ENCODE data around the gene MAP1B. TPM values are rescaled to one million over a fixed set of nuclear protein-coding genes. Genes with fewer than 3 reads are reported as not detected.

The MAP1B gene
- total RNA-seq, 1 donor from 2014 or later, result 20.5 TPM

GRCh38 chr5:72226950-72227349 is 119.7 kb downstream of the MAP1B start:
- Histone ChIP-seq H3K27ac (no peak overlapping the region), H3K4me3 (no peak overlapping the region), H3K4me1 (no peaks in the 10 kb centered on the region), H3K36me3 (peaks cover 54% of the 10 kb centered on the region), H3K9me3 (no peaks in the 10 kb centered on the region), H3K27me3 (no peaks in the 10 kb centered on the region)
- DNase-seq, result no peak
- no peak for ATAC-seq
- no peak for TF ChIP-seq CTCF (IDR thresholded peaks at IDR 0.05)
- intact Hi-C loops (cut with DNase I), result no loop called here

- no peak overlapping the region for H3K4me3 ChIP-seq
- H3K27me3 ChIP-seq, result no peaks in the 10 kb centered on the region
- TF ChIP-seq CTCF (IDR thresholded peaks at IDR 0.05), result no peak
- DNase-seq (no peak), ATAC-seq (no peak)
- H3K4me1 ChIP-seq, result peaks cover 5% of the 10 kb centered on the region
- no peak overlapping the region for H3K27ac ChIP-seq
- intact Hi-C loops (cut with DNase I), result no loop called here
- no peaks in the 10 kb centered on the region for H3K9me3 ChIP-seq
- peaks cover 44% of the 10 kb centered on the region for H3K36me3 ChIP-seq
Measured at GRCh38 chr5:72228960-72229359, 121.7 kb downstream of the MAP1B start.

- no peak for ATAC-seq
Measured at GRCh38 chr5:72231991-72232703, 124.9 kb downstream of the MAP1B start.

GRCh38 chr5:72232838-72233237 is 125.6 kb downstream of the MAP1B start:
- DNase-seq (no peak), ATAC-seq (no peak)
- Histone ChIP-seq H3K36me3 (peaks cover 28% of the 10 kb centered on the region), H3K4me1 (peaks cover 10% of the 10 kb centered on the region), H3K27ac (no peak overlapping the region), H3K4me3 (no peak overlapping the region), H3K27me3 (no peaks in the 10 kb centered on the region), H3K9me3 (no peaks in the 10 kb centered on the region)
- intact Hi-C loops (cut with DNase I), result no loop called here
- TF ChIP-seq CTCF (IDR thresholded peaks at IDR 0.05), result no peak

More at GRCh38 chr5:72231991-72232703, 124.9 kb downstream of the MAP1B start:
- Histone ChIP-seq H3K27me3 (no peaks in the 10 kb centered on the region), H3K36me3 (peaks cover 21% of the 10 kb centered on the region), H3K27ac (no peak overlapping the region), H3K9me3 (no peaks in the 10 kb centered on the region), H3K4me1 (peaks cover 10% of the 10 kb centered on the region), H3K4me3 (no peak overlapping the region)
- intact Hi-C loops (cut with DNase I), result no loop called here
- no peak for DNase-seq
- no peak for TF ChIP-seq CTCF (IDR thresholded peaks at IDR 0.05)

GRCh38 chr5:72233835-72234234 is 126.6 kb downstream of the MAP1B start:
- intact Hi-C loops (cut with DNase I), result no loop called here

More at GRCh38 chr5:72233835-72234234, 126.6 kb downstream of the MAP1B start:
- Histone ChIP-seq H3K36me3 (peaks cover 30% of the 10 kb centered on the region), H3K27me3 (no peaks in the 10 kb centered on the region), H3K4me1 (peaks cover 10% of the 10 kb centered on the region), H3K27ac (no peak overlapping the region), H3K9me3 (no peaks in the 10 kb centered on the region), H3K4me3 (no peak overlapping the region)
- ATAC-seq (no peak), DNase-seq (no peak)
- no peak for TF ChIP-seq CTCF (IDR thresholded peaks at IDR 0.05)

All from upper lobe of right lung (tissue), 1 donor.